Esophagus muscularis mucosa (tissue), 3 donors: ENCODE measurements around the gene LEAP2.

ENCODE experiments used
- CTCF ChIP-seq, 3 experiments: fragments of 200-600 bp in 2 of 3; fragments of 450-650 bp in 1 of 3; sonication (generic) in 2 of 3; IDR thresholded peaks; one replicate each; pipeline ENCODE4 v1.5.1; 2017 to 2019; ENCODE audit warnings: antibody characterized with exemption in 3 of 3, mild to moderate bottlenecking in 2 of 3, moderate library complexity in 1 of 3
- POLR2A ChIP-seq: fragments of 450-650 bp; IDR thresholded peaks from one replicate; pipeline ENCODE4 v1.6.1; 2017; ENCODE audit warnings: antibody characterized with exemption, moderate library complexity, mild to moderate bottlenecking, low read depth
- POLR2AphosphoS5 ChIP-seq, 2 donors: sonication (generic); formaldehyde crosslinking; IDR thresholded peaks; one replicate each; pipeline ENCODE4 v1.6.1; 2017; ENCODE audit warnings: antibody characterized with exemption in 2 of 2

- TF ChIP-seq POLR2AphosphoS5 (IDR thresholded peaks at IDR 0.05) (peak in 1 of 2 donors; percentile 58), CTCF (IDR thresholded peaks at IDR 0.05) (no peak), POLR2A (no peak)
These were observed 33.8 kb upstream of the LEAP2 start for GRCh38 chr5:132839426-132840301.
